Prostate gland (tissue), 2 donors: ENCODE data around the gene PTPRA. TPM values are rescaled to one million over a fixed set of nuclear protein-coding genes. Genes with fewer than 3 reads are reported as not detected.

Experiments used
- DNase-seq: peaks from one replicate; pipeline ENCODE4 v3.0.0-alpha.2; 2019; ENCODE audit warnings: low spot score
- H3K27ac ChIP-seq, 2 donors: fragments of 200-600 bp; sonication (generic); 2 replicates each; pipeline ENCODE4 v1.5.1; 2017 to 2019
- H3K27me3 ChIP-seq: fragments of 200-600 bp; sonication (generic); replicated peaks from 2 replicates; pipeline ENCODE4 v1.5.1; 2019; ENCODE audit not compliant: insufficient read depth
- H3K36me3 ChIP-seq, 2 donors: fragments of 200-600 bp; sonication (generic); 1 replicate in 1 of 2; 2 replicates in 1 of 2; pipeline versions ENCODE4 v1.5.1 to v1.8.1; 2017 to 2019
- H3K4me1 ChIP-seq: fragments of 200-600 bp; sonication (generic); replicated peaks from 2 replicates; pipeline ENCODE4 v1.5.1; 2019
- H3K4me3 ChIP-seq, 2 donors: fragments of 200-600 bp; sonication (generic); 2 replicates each; pipeline ENCODE4 v1.5.1; 2017 to 2019
- H3K9me3 ChIP-seq: fragments of 200-600 bp; sonication (generic); 2 replicates; pipeline ENCODE4 v1.5.1; 2017
- CTCF ChIP-seq, 4 experiments: fragments of 200-600 bp in 2 of 4; fragments of 450-650 bp in 2 of 4; sonication (generic) in 2 of 4; IDR thresholded peaks; 1 replicate in 3 of 4; 2 replicates in 1 of 4; pipeline ENCODE4 v1.5.1; 2016 to 2019; ENCODE audit warnings: antibody characterized with exemption in 4 of 4, mild to moderate bottlenecking in 2 of 4, moderate library complexity in 2 of 4
- POLR2A ChIP-seq: fragments of 450-650 bp; IDR thresholded peaks from one replicate; pipeline ENCODE4 v1.6.1; 2016; ENCODE audit warnings: antibody characterized with exemption, mild to moderate bottlenecking
- POLR2AphosphoS5 ChIP-seq: sonication (generic); formaldehyde crosslinking; IDR thresholded peaks from one replicate; pipeline ENCODE4 v1.6.1; 2017; ENCODE audit warnings: antibody characterized with exemption
- WGBS: methylation state at CpG from one replicate; pipeline ENCODE4 v1.1.5; 2018; 5-methylcytosine and 5-hydroxymethylcytosine counted together
- intact Hi-C: fragments of 100-400 bp; cut with DNase I; formaldehyde crosslinking; loops from one replicate; pipeline ENCODE4 v1.14.2; 2022
- total RNA-seq, 2 donors: library from RNA; depleted of rRNA; stranded (reverse); fragments of >200 nt; gene quantifications; one replicate each; pipeline ENCODE4 v1.1.0, GENCODE V29; 2016

Gene PTPRA
- total RNA-seq, 2 donors from 2014 or later, result 57.7 to 83.6 TPM

DNA sequence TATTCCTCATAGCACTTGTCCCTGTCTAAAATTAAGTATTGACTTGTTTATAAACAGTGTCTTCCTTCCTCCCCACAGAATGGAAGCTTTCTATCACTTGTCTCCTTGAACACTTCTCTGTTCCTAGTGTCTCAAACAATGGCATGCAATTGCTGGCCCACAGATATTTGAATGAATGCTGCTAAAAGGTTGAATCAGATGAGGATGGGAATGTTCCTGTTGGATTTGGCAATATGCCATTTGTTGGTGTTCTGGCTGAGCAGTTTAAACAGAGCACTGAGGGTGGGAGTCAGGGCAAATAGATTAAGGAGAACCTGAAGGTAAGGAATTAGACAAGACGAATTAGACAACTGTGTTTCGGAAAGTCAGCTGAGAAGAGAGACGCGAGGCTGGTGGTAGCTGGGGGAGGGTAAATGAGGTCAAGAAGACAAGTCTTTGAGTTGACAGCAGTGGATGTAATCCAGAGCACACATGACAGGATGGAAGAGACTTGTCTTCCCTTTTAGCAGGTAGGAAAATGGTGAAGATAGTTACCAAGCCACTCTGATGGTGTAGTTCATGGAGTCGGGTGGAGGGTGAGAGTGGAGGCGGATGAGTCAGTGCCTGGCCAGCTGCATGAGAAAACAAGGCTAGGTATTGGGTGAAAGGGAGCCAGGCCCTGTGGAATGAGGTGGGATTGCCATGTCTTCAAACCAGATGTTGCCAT lies 111.8 kb downstream of the PTPRA start:
- no peak overlapping the region for H3K4me3 ChIP-seq
- TF ChIP-seq CTCF (IDR thresholded peaks at IDR 0.05), result no peak
- no peak for TF ChIP-seq POLR2A
- no peaks in the 10 kb centered on the region for H3K9me3 ChIP-seq
- intact Hi-C loops, result no loop called here
- H3K4me1 ChIP-seq, result no peaks in the 10 kb centered on the region
- no peak for DNase-seq
- no peak overlapping the region for H3K27ac ChIP-seq
- WGBS, result 80% methylated on average over 6 of the region's 6 CpGs
- H3K27me3 ChIP-seq, result no peaks in the 10 kb centered on the region
- H3K36me3 ChIP-seq, result no peaks in the 10 kb centered on the region

DNA sequence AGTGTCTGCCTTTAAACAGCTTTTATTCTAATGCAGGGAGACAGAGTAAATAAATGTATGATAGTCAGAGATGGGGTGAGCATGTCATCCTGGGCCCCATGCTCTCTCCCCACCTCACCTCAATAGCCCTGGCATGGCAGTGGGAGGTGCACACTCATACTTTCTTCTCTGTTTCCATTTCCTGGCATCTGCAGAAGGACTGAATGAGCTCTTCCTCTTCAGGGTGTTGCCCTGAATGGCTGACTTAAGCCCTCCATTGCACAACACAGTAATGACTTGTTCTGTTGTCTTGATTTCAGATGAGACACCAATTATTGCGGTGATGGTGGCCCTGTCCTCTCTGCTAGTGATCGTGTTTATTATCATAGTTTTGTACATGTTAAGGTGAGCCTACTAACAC lies 113.2 kb downstream of the PTPRA start:
- WGBS, result 90% methylated on average over 2 of the region's 2 CpGs
- H3K4me1 ChIP-seq, result no peaks in the 10 kb centered on the region
- no peak for DNase-seq
- intact Hi-C loops, result no loop called here
- H3K27me3 ChIP-seq, result no peaks in the 10 kb centered on the region
- no peak overlapping the region for H3K27ac ChIP-seq
- H3K4me3 ChIP-seq, result no peak overlapping the region
- H3K36me3 ChIP-seq, result no peaks in the 10 kb centered on the region
- TF ChIP-seq POLR2A (no peak), POLR2AphosphoS5 (no peak), CTCF (IDR thresholded peaks at IDR 0.05) (no peak)
- no peaks in the 10 kb centered on the region for H3K9me3 ChIP-seq

- H3K4me1 ChIP-seq, result no peaks in the 10 kb centered on the region
- no peaks in the 10 kb centered on the region for H3K27me3 ChIP-seq
- intact Hi-C loops, result no loop called here
- WGBS, result 92% methylated on average over 5 of the region's 5 CpGs
- H3K4me3 ChIP-seq, result no peak overlapping the region
- DNase-seq, result no peak
- no peak overlapping the region for H3K27ac ChIP-seq
- H3K9me3 ChIP-seq, result no peaks in the 10 kb centered on the region
- no peak for TF ChIP-seq CTCF (IDR thresholded peaks at IDR 0.05)
- TF ChIP-seq POLR2AphosphoS5, result no peak
- TF ChIP-seq POLR2A, result no peak
- no peaks in the 10 kb centered on the region for H3K36me3 ChIP-seq
Observed at GRCh38 chr20:2987861-2988260, 114.6 kb downstream of the PTPRA start.

GRCh38 chr20:2991532-2991931 lies 118.3 kb downstream of the PTPRA start:
- 85% methylated on average over 5 of the region's 5 CpGs for WGBS
- TF ChIP-seq POLR2AphosphoS5 (no peak), CTCF (IDR thresholded peaks at IDR 0.05) (no peak), POLR2A (no peak)
- H3K36me3 ChIP-seq, result no peaks in the 10 kb centered on the region
- H3K27me3 ChIP-seq, result no peaks in the 10 kb centered on the region
- H3K4me1 ChIP-seq, result no peaks in the 10 kb centered on the region
- no peak for DNase-seq
- H3K4me3 ChIP-seq, result no peak overlapping the region
- H3K9me3 ChIP-seq, result no peaks in the 10 kb centered on the region
- intact Hi-C loops, result no loop called here
- no peak overlapping the region for H3K27ac ChIP-seq

DNA sequence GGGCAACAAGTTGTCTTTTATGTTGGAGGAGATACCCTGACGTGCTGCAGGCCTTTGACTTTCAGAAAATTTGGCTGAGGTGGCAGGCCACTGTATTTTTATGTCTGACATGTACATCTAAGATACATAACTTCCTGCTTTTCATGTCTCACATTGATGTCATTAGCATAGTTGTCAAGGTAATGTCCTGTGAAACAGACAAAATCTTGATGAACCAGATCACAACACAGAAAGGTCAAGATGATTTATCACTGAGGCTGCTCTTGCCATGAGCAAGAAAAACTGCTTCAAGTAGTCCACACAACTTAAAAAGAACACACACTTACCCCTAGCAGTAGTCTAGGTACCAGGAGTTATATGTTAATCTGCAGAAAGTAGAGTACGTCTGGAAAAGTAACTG lies 120.0 kb downstream of the PTPRA start:
- no peaks in the 10 kb centered on the region for H3K9me3 ChIP-seq
- no peaks in the 10 kb centered on the region for H3K27me3 ChIP-seq
- intact Hi-C loops, result no loop called here
- H3K4me3 ChIP-seq, result no peak overlapping the region
- 89% methylated on average over 2 of the region's 2 CpGs for WGBS
- H3K27ac ChIP-seq, result no peak overlapping the region
- no peaks in the 10 kb centered on the region for H3K36me3 ChIP-seq
- TF ChIP-seq POLR2AphosphoS5 (no peak), CTCF (IDR thresholded peaks at IDR 0.05) (no peak), POLR2A (no peak)
- DNase-seq, result no peak
- no peaks in the 10 kb centered on the region for H3K4me1 ChIP-seq
